ENCODE data around the gene GPNMB.

The GPNMB gene

GRCh38 chr7:23228412-23228811 lies 18.2 kb upstream of the GPNMB start:
- no peak for DNase-seq (ENCODE audit: low read depth in 2 of 2, low spot score in 1 of 2)

GRCh38 chr7:23230641-23231101 lies 15.9 kb upstream of the GPNMB start:
- DNase-seq (ENCODE audit: low read depth in 2 of 2, low spot score in 1 of 2) = no peak

- DNase-seq (ENCODE audit: low read depth in 2 of 2, low spot score in 1 of 2) = no peak
These were observed 13.6 kb upstream of the GPNMB start for GRCh38 chr7:23232966-23233365.

- DNase-seq (ENCODE audit: low read depth in 2 of 2, low spot score in 1 of 2) = no peak
These were observed 11.8 kb upstream of the GPNMB start for GRCh38 chr7:23234569-23235296.

GRCh38 chr7:23235813-23236221 lies 10.8 kb upstream of the GPNMB start:
- no peak for DNase-seq (ENCODE audit: low read depth in 2 of 2, low spot score in 1 of 2)

- no peak for DNase-seq (ENCODE audit: low read depth in 2 of 2, low spot score in 1 of 2)
These were observed 9.6 kb upstream of the GPNMB start for GRCh38 chr7:23237000-23237399.

- no peak for DNase-seq (ENCODE audit: low read depth in 2 of 2, low spot score in 1 of 2)
These were observed 7.5 kb upstream of the GPNMB start for GRCh38 chr7:23238983-23239652.

GRCh38 chr7:23239698-23240097 lies 6.9 kb upstream of the GPNMB start:
- DNase-seq (ENCODE audit: low read depth in 2 of 2, low spot score in 1 of 2) = no peak

- no peak for DNase-seq (ENCODE audit: low read depth in 2 of 2, low spot score in 1 of 2)
These were observed 4.3 kb upstream of the GPNMB start for GRCh38 chr7:23242321-23242720.

GRCh38 chr7:23242935-23243334 lies 3.6 kb upstream of the GPNMB start:
- no peak for DNase-seq (ENCODE audit: low read depth in 2 of 2, low spot score in 1 of 2)

- no peak for DNase-seq (ENCODE audit: low read depth in 2 of 2, low spot score in 1 of 2)
These were observed 549 bp downstream of the GPNMB start for GRCh38 chr7:23247046-23247602.

- DNase-seq (ENCODE audit: low read depth in 2 of 2, low spot score in 1 of 2) = no peak
These were observed 1.2 kb downstream of the GPNMB start for GRCh38 chr7:23247603-23248335.

GRCh38 chr7:23249486-23249885 lies 2.9 kb downstream of the GPNMB start:
- no peak for DNase-seq (ENCODE audit: low read depth in 2 of 2, low spot score in 1 of 2)

GRCh38 chr7:23254051-23254681 lies 7.6 kb downstream of the GPNMB start:
- no peak for DNase-seq (ENCODE audit: low read depth in 2 of 2, low spot score in 1 of 2)

GRCh38 chr7:23256731-23257130 lies 10.2 kb downstream of the GPNMB start:
- no peak for DNase-seq (ENCODE audit: low read depth in 2 of 2, low spot score in 1 of 2)

- DNase-seq (ENCODE audit: low read depth in 2 of 2, low spot score in 1 of 2) = no peak
These were observed 13.8 kb downstream of the GPNMB start for GRCh38 chr7:23260371-23260770.

- DNase-seq (ENCODE audit: low read depth in 2 of 2, low spot score in 1 of 2) = no peak
These were observed 15.4 kb downstream of the GPNMB start for GRCh38 chr7:23261843-23262452.

GRCh38 chr7:23264916-23265458 lies 18.4 kb downstream of the GPNMB start:
- no peak for DNase-seq (ENCODE audit: low read depth in 2 of 2, low spot score in 1 of 2)

GRCh38 chr7:23266918-23267317 lies 20.3 kb downstream of the GPNMB start:
- no peak for DNase-seq (ENCODE audit: low read depth in 2 of 2, low spot score in 1 of 2)

GRCh38 chr7:23267357-23267756 lies 20.8 kb downstream of the GPNMB start:
- no peak for DNase-seq (ENCODE audit: low read depth in 2 of 2, low spot score in 1 of 2)

GRCh38 chr7:23268167-23268566 lies 21.6 kb downstream of the GPNMB start:
- DNase-seq (ENCODE audit: low read depth in 2 of 2, low spot score in 1 of 2) = no peak
